TTC549 (cell line): Measurements from ENCODE around the gene APOL1.
"Not testable (repeated sequence)": the region's sequence is repeated elsewhere in the genome, so short reads cannot be mapped to it uniquely, and the experiment has no call there.

Experiments used
- FAIRE-seq: peaks from 2 replicates; lab custom pipeline; 2012; peaks lifted over from hg19 to GRCh38; lab: Jason Lieb, UNC

APOL1 gene

GRCh38 chr22:36245805-36246356 is 7.1 kb upstream of the APOL1 start:
- no peak for FAIRE-seq

DNA sequence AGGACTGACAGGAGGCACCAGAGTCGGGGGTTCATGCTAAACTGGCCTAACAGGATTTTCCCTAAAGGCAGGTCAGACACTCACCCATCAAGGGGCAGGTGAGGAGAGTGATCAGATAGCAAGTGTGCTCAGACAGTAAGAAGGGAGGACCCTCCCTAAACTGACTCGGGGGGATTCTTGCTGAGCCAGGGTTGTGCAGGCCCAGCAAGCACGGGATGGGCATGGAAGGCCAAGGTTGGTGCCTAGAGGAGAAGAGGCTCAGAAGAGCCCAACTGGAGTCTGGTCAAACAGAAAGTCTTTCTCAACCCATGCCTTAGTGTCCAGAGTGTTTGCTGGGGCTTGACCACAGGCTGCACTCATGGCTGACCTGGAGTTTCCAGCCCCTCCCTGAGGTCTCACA is 6.2 kb upstream of the APOL1 start:
- FAIRE-seq: no peak

DNA sequence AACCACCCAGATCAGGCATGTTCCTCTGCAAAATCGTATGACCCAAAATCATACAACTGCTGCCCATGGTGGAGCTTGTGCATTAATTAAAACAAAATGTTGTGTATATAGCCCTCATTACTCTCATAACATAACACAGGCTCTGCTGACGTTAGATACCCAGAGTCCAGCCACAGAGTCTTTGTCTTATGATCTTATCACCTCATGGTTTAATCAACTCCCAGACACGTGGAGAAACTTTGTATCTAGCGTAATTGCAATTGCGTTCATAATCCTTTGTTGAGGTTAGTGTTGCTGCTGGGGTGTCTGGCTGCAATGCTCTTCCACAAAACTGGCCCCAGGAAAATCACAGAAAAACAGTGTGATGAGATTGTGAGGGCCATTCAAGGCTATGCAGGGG is 5.0 kb upstream of the APOL1 start:
- no peak for FAIRE-seq

- FAIRE-seq: no peak
These were observed 3.8 kb upstream of the APOL1 start for GRCh38 chr22:36249160-36249559.

DNA sequence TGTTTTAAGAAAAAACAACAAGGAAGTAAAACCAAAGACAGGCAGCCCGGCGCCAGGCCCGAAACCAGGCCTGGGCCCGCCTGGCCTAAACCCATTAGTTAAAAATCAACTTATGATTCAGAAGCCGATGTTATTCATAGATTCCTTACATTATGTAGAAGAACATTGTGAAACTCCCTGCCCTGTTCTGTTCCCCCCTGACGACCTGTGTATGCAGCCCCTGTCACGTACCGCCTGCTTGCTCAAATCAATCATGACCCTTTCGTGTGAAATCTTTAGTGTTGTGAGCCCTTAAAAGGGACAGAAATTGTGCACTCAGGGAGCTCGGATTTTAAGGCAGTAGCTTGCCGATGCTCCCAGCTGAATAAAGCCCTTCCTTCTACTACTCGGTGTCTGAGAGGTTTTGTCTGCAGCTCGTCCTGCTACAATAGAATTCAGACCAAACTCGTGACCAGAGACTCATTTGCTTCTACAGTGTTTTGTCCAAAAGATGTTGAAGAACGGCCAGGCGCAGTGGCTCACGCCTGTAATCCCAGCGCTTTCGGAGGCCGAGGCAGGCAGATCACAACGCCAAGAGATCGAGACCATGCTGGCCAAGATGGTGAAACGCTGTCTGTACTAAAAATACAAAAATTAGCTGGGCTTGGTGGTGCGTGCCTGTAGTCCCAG is 2.5 kb upstream of the APOL1 start:
- not testable (repeated sequence) for FAIRE-seq

- FAIRE-seq: not testable (repeated sequence)
These were observed 839 bp upstream of the APOL1 start for GRCh38 chr22:36251979-36252608.

DNA sequence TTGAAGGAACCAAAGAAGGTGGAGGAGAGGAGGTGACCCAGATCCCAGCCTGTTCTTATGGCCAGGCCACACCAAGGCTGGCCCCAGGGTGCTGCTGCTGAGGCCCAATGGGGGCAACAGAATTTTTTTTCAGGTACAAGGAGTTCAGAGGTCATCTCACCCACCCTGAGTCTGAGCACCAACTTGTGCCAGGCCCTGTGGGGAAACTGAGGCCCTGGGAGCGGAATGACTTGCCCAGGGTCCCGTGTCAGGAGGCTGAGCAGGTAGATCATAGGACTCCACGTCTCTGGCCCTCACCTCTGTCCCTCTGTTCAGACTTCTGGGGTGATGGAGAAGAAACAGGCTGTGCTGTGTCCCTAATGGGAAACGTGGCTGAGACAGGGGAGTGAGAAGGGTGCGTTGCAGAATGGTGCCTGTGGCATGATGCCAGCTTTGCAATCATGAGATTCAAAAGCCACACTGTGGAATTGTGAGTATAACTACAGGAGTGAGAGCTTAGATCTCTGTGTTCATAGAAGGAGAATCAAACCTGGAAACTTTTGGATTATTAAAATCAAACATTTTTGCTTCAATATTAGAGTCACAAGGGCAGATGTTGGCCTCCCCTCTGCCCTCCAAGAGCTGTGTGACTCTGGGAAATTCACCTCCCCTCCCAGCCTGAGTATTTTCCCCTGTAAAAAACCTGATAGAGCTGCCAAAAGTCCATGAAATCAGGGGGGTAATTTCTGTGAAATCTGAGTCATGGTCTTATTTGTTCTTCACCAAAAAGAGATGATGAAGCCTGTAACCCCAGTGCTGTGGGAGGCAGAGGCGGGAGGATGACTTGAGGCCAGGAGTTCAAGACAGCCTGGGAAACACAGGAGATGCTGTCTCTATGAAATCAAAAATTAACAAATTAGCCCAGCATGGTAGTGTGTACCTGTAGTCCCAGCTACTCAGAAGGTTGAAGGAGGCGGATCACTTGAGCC is 874 bp downstream of the APOL1 start:
- no peak for FAIRE-seq

GRCh38 chr22:36255572-36255971 is 2.6 kb downstream of the APOL1 start:
- FAIRE-seq: not testable (repeated sequence)

GRCh38 chr22:36256478-36256877 is 3.5 kb downstream of the APOL1 start:
- FAIRE-seq: no peak

DNA sequence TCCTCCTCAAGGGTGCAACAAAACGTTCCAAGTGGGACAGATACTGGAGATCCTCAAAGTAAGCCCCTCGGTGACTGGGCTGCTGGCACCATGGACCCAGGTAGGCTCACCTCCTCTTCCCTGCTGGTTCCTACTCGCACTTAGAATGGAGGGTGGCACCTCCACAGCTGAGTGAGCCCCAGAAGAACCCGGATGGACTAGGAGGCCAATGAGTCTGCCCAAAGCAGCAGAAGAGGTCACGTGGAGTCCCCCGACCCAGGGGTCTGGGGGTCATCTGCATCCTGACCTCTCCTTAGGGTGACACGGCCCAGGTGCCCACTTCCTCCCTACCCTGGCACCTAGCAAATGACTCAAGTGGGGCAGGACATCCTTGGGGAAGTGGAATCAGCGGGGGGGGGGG is 4.4 kb downstream of the APOL1 start:
- no peak for FAIRE-seq

- no peak for FAIRE-seq
These were observed 5.2 kb downstream of the APOL1 start for GRCh38 chr22:36257948-36258670.

GRCh38 chr22:36258701-36259614 is 6.0 kb downstream of the APOL1 start:
- FAIRE-seq: no peak

GRCh38 chr22:36259615-36260300 is 6.8 kb downstream of the APOL1 start:
- FAIRE-seq: no peak

DNA sequence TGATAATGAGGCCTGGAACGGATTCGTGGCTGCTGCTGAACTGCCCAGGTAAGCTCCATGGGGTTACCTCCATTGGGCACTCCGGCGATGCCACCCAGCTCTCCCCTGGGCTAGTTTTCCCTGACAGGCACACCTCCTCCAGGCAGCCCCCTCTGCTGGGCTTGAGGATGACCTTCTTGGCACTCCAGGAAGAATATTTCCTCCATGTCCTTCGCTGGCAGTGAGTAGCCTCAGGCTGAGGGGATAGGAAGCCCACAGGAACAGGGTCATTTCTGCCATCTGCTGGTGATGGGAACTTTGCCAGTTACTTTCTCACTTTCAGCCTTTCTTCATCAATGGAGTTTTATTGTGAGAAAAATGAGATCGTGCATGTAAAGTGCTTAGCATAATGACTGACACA is 8.7 kb downstream of the APOL1 start:
- not testable (repeated sequence) for FAIRE-seq

GRCh38 chr22:36262307-36262706 is 9.4 kb downstream of the APOL1 start:
- FAIRE-seq: not testable (repeated sequence)

DNA sequence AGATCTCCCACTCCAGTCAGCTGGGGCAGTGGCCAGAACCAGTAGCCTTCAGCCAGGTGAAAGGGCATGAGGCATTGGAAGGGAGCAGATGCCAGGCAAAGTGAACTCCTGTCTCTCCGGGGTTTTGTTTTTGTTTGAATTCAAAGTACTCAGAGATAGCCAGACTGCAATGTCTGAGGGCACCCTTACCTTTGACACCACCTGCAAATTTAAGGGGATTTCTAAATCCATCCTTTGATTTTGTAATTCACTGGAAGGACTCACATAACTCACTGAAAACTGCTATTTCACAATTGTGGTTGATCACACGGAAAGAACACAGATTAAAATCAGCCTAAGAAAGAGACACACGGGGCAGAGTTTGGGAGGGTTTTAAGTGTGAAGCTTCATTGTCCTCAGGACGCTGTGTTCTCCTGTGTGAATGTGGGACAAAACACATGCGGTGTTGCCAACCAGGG is 10.3 kb downstream of the APOL1 start:
- FAIRE-seq: not testable (repeated sequence)

- FAIRE-seq: not testable (repeated sequence)
These were observed 11.1 kb downstream of the APOL1 start for GRCh38 chr22:36263886-36264664.

GRCh38 chr22:36267058-36267457 is 14.1 kb downstream of the APOL1 start:
- no peak for FAIRE-seq

GRCh38 chr22:36267896-36268485 is 15.1 kb downstream of the APOL1 start:
- no peak for FAIRE-seq
